T-cell (primary cell): Measurements from ENCODE around the gene EIF4E2. TPM values are rescaled to one million over a fixed set of nuclear protein-coding genes. Genes with fewer than 3 reads are reported as not detected.

Experiments used
- ATAC-seq, 4 experiments: fragments of 200-7000 bp in 3 of 4; fragments of 150-1000 bp in 1 of 4; cut with Tn5 transposase; replicated peaks in 1 of 4; 1 replicate in 3 of 4; 2 replicates in 1 of 4; pipeline ENCODE4 v1.10.0; 2021; ENCODE audit warnings: moderate library complexity in 3 of 4, mild to moderate bottlenecking in 2 of 4, moderate number of reproducible peaks in 1 of 4
- CTCF ChIA-PET, 2 donors: fragments of 300-600 bp; sonication (Branson Sonifier 250); formaldehyde crosslinking; loops; one replicate each; lab custom pipeline; 2022; ENCODE audit warnings: antibody characterized with exemption in 2 of 2; lab: Charles Lee
- POLR2A ChIA-PET, 2 donors: fragments of 300-600 bp; sonication (Branson Sonifier 250); formaldehyde crosslinking; loops; one replicate each; lab custom pipeline; 2022; ENCODE audit warnings: antibody characterized with exemption in 2 of 2; lab: Charles Lee
- DNase-seq, 35 experiments: peaks; one replicate each; pipeline versions ENCODE4 v3.0.0 to v3.0.0-alpha.2; 2013 to 2023
- H3K27ac ChIP-seq: one replicate; pipeline ENCODE4 v1.5.1; 2013; ENCODE audit warnings: low read length
- H3K27me3 ChIP-seq, 2 experiments: replicated peaks in 1 of 2; 1 replicate in 1 of 2; 2 replicates in 1 of 2; pipeline versions ENCODE4 v1.6.1 to v1.7.0; 2013; ENCODE audit warnings: low read length in 1 of 2, mixed read lengths in 1 of 2; ENCODE audit not compliant: control insufficient read depth in 2 of 2, insufficient read depth in 2 of 2; ENCODE audit errors: extremely low read depth in 1 of 2
- H3K36me3 ChIP-seq, 2 donors: 1 replicate in 1 of 2; 2 replicates in 1 of 2; pipeline versions ENCODE4 v1.6.1 to v1.7.0; 2013; ENCODE audit warnings: low read length in 1 of 2; ENCODE audit not compliant: control insufficient read depth in 2 of 2, insufficient read depth in 1 of 2; ENCODE audit errors: extremely low read depth in 1 of 2
- H3K4me1 ChIP-seq, 2 experiments: 1 replicate in 1 of 2; 2 replicates in 1 of 2; pipeline versions ENCODE4 v1.6.1 to v1.7.0; 2013; ENCODE audit warnings: low read length in 2 of 2, mixed read lengths in 1 of 2; ENCODE audit not compliant: insufficient read depth in 2 of 2, control insufficient read depth in 1 of 2; ENCODE audit errors: extremely low read depth in 1 of 2
- H3K4me3 ChIP-seq, 2 donors: 1 replicate in 1 of 2; 2 replicates in 1 of 2; pipeline versions ENCODE4 v1.5.1 to v1.7.0; 2013; ENCODE audit warnings: mild to moderate bottlenecking in 2 of 2, low read length in 1 of 2, moderate library complexity in 1 of 2; ENCODE audit not compliant: control insufficient read depth in 1 of 2; ENCODE audit errors: extremely low read depth in 1 of 2
- H3K9me3 ChIP-seq: 2 replicates; pipeline ENCODE4 v1.7.0; 2013
- H3K27ac Mint-ChIP-seq, 2 donors: one replicate each; pipeline ENCODE4 v1.8.0; 2020 to 2021; ENCODE audit warnings: mild to moderate bottlenecking in 2 of 2, mixed read lengths in 2 of 2
- H3K27me3 Mint-ChIP-seq, 2 donors: one replicate each; pipeline ENCODE4 v1.8.0; 2021 to 2022; ENCODE audit warnings: mixed read lengths in 2 of 2
- H3K36me3 Mint-ChIP-seq: one replicate; pipeline ENCODE4 v1.8.0; 2021; ENCODE audit warnings: mixed read lengths
- H3K4me1 Mint-ChIP-seq, 3 donors: one replicate each; pipeline ENCODE4 v1.8.0; 2020 to 2022; ENCODE audit warnings: mixed read lengths in 3 of 3, mild to moderate bottlenecking in 1 of 3
- H3K4me3 Mint-ChIP-seq, 3 donors: one replicate each; pipeline ENCODE4 v1.8.0; 2020 to 2022; ENCODE audit warnings: mild to moderate bottlenecking in 3 of 3, mixed read lengths in 3 of 3, moderate library complexity in 3 of 3
- H3K9me3 Mint-ChIP-seq, 3 donors: one replicate each; pipeline ENCODE4 v1.8.0; 2020 to 2022; ENCODE audit warnings: mixed read lengths in 3 of 3
- WGBS: methylation state at CpG from one replicate; pipeline ENCODE4 v1.1.5; 2013; ENCODE audit warnings: missing lambda C conversion rate; ENCODE audit not compliant: insufficient coverage; 5-methylcytosine and 5-hydroxymethylcytosine counted together
- total RNA-seq, 35 experiments: library from RNA in 6 of 35; stranded (reverse) in 6 of 35; fragments of 120-200 nt in 1 of 35; gene quantifications; one replicate each; pipeline versions ENCODE4 v1.2.1 to v1.2.4 and lab custom pipeline; 2013 to 2026

EIF4E2 gene
- total RNA-seq, 5 donors from 2014 or later (not counting 1 experiment from before 2014, with no cell fraction given): 49.5 to 60.9 (median 55.3) TPM

GRCh38 chr2:232520489-232520888 is 30.0 kb upstream of the EIF4E2 start:
- ChIA-PET CTCF (interaction anchor here (0.6 to 0.9 kb wide), 2 partner anchors 14 to 32 kb away, joined by 3 to 6 read pairs; no protein-coding TSS in a partner anchor), POLR2A (interaction anchor here in 1 of 2 donors (0.6 kb wide), 1 partner anchor 49 kb away, joined by 5 read pairs; no protein-coding TSS in a partner anchor)
- H3K27me3 Mint-ChIP-seq: peaks cover 22 to 47% of the 10 kb centered on the region in 2 donors

GRCh38 chr2:232521098-232521497 is 29.4 kb upstream of the EIF4E2 start:
- DNase-seq (no peak), ATAC-seq (no peak)
- POLR2A ChIA-PET: no interaction called here
- H3K4me1 ChIP-seq: peaks cover 0 to 28% of the 10 kb centered on the region in 2 experiments
- H3K4me3 ChIP-seq: no peak overlapping the region
- H3K27ac Mint-ChIP-seq: no peak overlapping the region
- no peaks in the 10 kb centered on the region for H3K36me3 Mint-ChIP-seq
- H3K27me3 Mint-ChIP-seq: peaks cover 22 to 49% of the 10 kb centered on the region in 2 donors
- CTCF ChIA-PET: interaction anchor here in 1 of 2 donors (0.6 kb wide), 1 partner anchor 14 kb away, joined by 3 read pairs; no protein-coding TSS in a partner anchor
- H3K27ac ChIP-seq: no peak overlapping the region
- H3K4me3 Mint-ChIP-seq: peak overlapping the region in 1 of 3 donors; percentile 63
- H3K4me1 Mint-ChIP-seq: peaks cover 0 to 10% (median 8%) of the 10 kb centered on the region in 3 donors
- no peaks in the 10 kb centered on the region for H3K36me3 ChIP-seq
- H3K9me3 Mint-ChIP-seq: no peaks in the 10 kb centered on the region
- H3K27me3 ChIP-seq: peaks cover 0 to 82% of the 10 kb centered on the region in 2 experiments
- 86% methylated on average over 14 of the region's 14 CpGs for WGBS
- no peaks in the 10 kb centered on the region for H3K9me3 ChIP-seq

More at GRCh38 chr2:232520489-232520888, 30.0 kb upstream of the EIF4E2 start:
- DNase-seq: no peak
- Histone ChIP-seq H3K36me3 (no peaks in the 10 kb centered on the region), H3K4me1 (peaks cover 0 to 28% of the 10 kb centered on the region in 2 experiments), H3K4me3 (no peak overlapping the region), H3K27ac (no peak overlapping the region), H3K27me3 (peaks cover 0 to 76% of the 10 kb centered on the region in 2 experiments), H3K9me3 (no peaks in the 10 kb centered on the region)
- H3K4me1 Mint-ChIP-seq: peaks cover 0 to 10% (median 8%) of the 10 kb centered on the region in 3 donors
- ATAC-seq: no peak
- 72% methylated on average over 6 of the region's 15 CpGs for WGBS
- peak overlapping the region in 1 of 3 donors; percentile 30 for H3K4me3 Mint-ChIP-seq
- no peak overlapping the region for H3K27ac Mint-ChIP-seq
- H3K9me3 Mint-ChIP-seq: no peaks in the 10 kb centered on the region
- H3K36me3 Mint-ChIP-seq: no peaks in the 10 kb centered on the region

- H3K27me3 ChIP-seq: peaks cover 2 to 89% of the 10 kb centered on the region in 2 experiments
- ChIA-PET POLR2A (interaction anchor here in 1 of 2 donors (0.5 kb wide), 1 partner anchor 1851 kb away, joined by 3 read pairs; no protein-coding TSS in a partner anchor), CTCF (no interaction called here)
- DNase-seq (peak in 34 of 35 experiments; percentile 25 to 80 (median 56)), ATAC-seq (peak; percentile 68 to 85 (median 76))
- H3K9me3 Mint-ChIP-seq: no peaks in the 10 kb centered on the region
- H3K27ac ChIP-seq: no peak overlapping the region
- peaks cover 22 to 52% of the 10 kb centered on the region in 2 donors for H3K27me3 Mint-ChIP-seq
- H3K4me3 Mint-ChIP-seq: peak overlapping the region in 1 of 3 donors; percentile 71
- H3K36me3 Mint-ChIP-seq: no peaks in the 10 kb centered on the region
- 9% methylated on average over 66 of the region's 66 CpGs for WGBS
- H3K4me3 ChIP-seq: peak overlapping the region; percentile 27 to 38
- H3K4me1 Mint-ChIP-seq: peaks cover 0 to 10% (median 8%) of the 10 kb centered on the region in 3 donors
- H3K4me1 ChIP-seq: peaks cover 0 to 28% of the 10 kb centered on the region in 2 experiments
- H3K36me3 ChIP-seq: no peaks in the 10 kb centered on the region
- H3K9me3 ChIP-seq: no peaks in the 10 kb centered on the region
- no peak overlapping the region for H3K27ac Mint-ChIP-seq
These were observed 28.4 kb upstream of the EIF4E2 start for GRCh38 chr2:232521959-232522622.

- Mint-ChIP-seq H3K9me3 (no peaks in the 10 kb centered on the region), H3K27me3 (peaks cover 22 to 55% of the 10 kb centered on the region in 2 donors), H3K4me3 (peak overlapping the region; percentile 25 to 71 (median 59)), H3K36me3 (no peaks in the 10 kb centered on the region), H3K4me1 (peaks cover 0 to 11% (median 8%) of the 10 kb centered on the region in 3 donors), H3K27ac (no peak overlapping the region)
- no peaks in the 10 kb centered on the region for H3K9me3 ChIP-seq
- peak overlapping the region; percentile 27 to 38 for H3K4me3 ChIP-seq
- WGBS: 25% methylated on average over 41 of the region's 46 CpGs
- ATAC-seq (peak; percentile 11 to 32 (median 22)), DNase-seq (peak in 1 of 35 experiments; percentile 12)
- ChIA-PET POLR2A (no interaction called here), CTCF (no interaction called here)
- no peaks in the 10 kb centered on the region for H3K36me3 ChIP-seq
- H3K4me1 ChIP-seq: peaks cover 0 to 28% of the 10 kb centered on the region in 2 experiments
- H3K27me3 ChIP-seq: peaks cover 2 to 91% of the 10 kb centered on the region in 2 experiments
- no peak overlapping the region for H3K27ac ChIP-seq
These were observed 27.7 kb upstream of the EIF4E2 start for GRCh38 chr2:232522623-232523401.

- peaks cover 4 to 15% (median 11%) of the 10 kb centered on the region in 3 donors for H3K4me1 Mint-ChIP-seq
- 26% methylated on average over 13 of the region's 16 CpGs for WGBS
- ATAC-seq (no peak), DNase-seq (no peak)
- no peak overlapping the region for H3K27ac Mint-ChIP-seq
- H3K36me3 ChIP-seq: no peaks in the 10 kb centered on the region
- H3K36me3 Mint-ChIP-seq: no peaks in the 10 kb centered on the region
- ChIA-PET CTCF (no interaction called here), POLR2A (no interaction called here)
- H3K27me3 ChIP-seq: peaks cover 2 to 91% of the 10 kb centered on the region in 2 experiments
- H3K4me3 ChIP-seq: peak overlapping the region in 1 of 2 donors; percentile 25
- peaks cover 27 to 57% of the 10 kb centered on the region in 2 donors for H3K27me3 Mint-ChIP-seq
- H3K27ac ChIP-seq: no peak overlapping the region
- H3K4me1 ChIP-seq: peaks cover 0 to 33% of the 10 kb centered on the region in 2 experiments
- H3K9me3 Mint-ChIP-seq: no peaks in the 10 kb centered on the region
- peak overlapping the region in 2 of 3 donors; percentile 59 to 71 for H3K4me3 Mint-ChIP-seq
- H3K9me3 ChIP-seq: no peaks in the 10 kb centered on the region
These were observed 27.1 kb upstream of the EIF4E2 start for GRCh38 chr2:232523402-232523681.
